ENCODE data around the gene TMEM42. TPM values are rescaled to one million over a fixed set of nuclear protein-coding genes. Genes with fewer than 3 reads are reported as not detected.

Gene TMEM42
- total and polyA plus RNA-seq, 2 of the 8 experiments (the other 6 are each of a cell fraction or from before 2014, with no cell fraction given): 11.2 to 41.4 TPM

DNA sequence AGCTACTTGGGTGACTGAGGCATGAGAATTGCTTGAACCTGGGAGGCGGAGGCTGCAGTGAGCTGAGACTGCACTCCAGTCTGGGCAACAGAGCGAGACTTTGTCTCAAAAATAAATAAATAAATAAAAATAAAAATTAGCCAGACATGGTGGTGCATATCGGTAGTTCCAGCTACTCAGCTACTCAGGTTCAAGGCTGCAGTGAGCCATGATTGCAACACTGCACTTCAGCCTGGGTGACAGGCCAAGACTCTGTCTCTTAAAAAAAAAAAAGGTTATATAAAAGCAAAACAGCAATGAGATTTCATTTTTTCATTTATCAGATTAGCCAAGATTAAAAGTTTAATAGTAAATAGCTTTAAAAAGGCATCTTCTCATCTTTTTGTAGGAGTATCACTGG lies 15.6 kb downstream of the TMEM42 start:
- Histone ChIP-seq H3K36me3 (ENCODE audit: control insufficient read depth in 2 of 4, insufficient read depth in 4 of 4, low read length in 3 of 4) (no peaks in the 10 kb centered on the region), H3K4me3 (ENCODE audit: extremely low read depth in 1 of 4, insufficient read depth in 2 of 4, low read depth in 3 of 4, low read length in 4 of 4) (no peak overlapping the region), H3K18ac (ENCODE audit: extremely low read depth, low read length) (no peak overlapping the region), H3K23ac (ENCODE audit: insufficient read length) (no peak overlapping the region), H3K56ac (replicated peaks; ENCODE audit: insufficient read length, low read depth, low read length) (no peak overlapping the region), H4K91ac (replicated peaks; ENCODE audit: insufficient read length, low read length) (no peak overlapping the region), H3K4me1 (replicated peaks in 1 of 4; ENCODE audit: control insufficient read depth in 3 of 4, insufficient read depth in 4 of 4, low read length in 3 of 4) (no peaks in the 10 kb centered on the region), H3K23me2 (ENCODE audit: low read depth, low read length) (no peaks in the 10 kb centered on the region), H3K9me3 (ENCODE audit: insufficient read depth in 2 of 2, low read depth in 1 of 2, low read length in 1 of 2) (no peaks in the 10 kb centered on the region), H2AK5ac (ENCODE audit: low read depth, low read length) (no peak overlapping the region), H3K27me3 (replicated peaks in 1 of 4; ENCODE audit: control insufficient read depth in 3 of 4, extremely low read depth in 1 of 4, insufficient read depth in 3 of 4, low read length in 3 of 4) (no peaks in the 10 kb centered on the region), H3K79me1 (ENCODE audit: low read depth, low read length) (no peaks in the 10 kb centered on the region), H2BK120ac (replicated peaks; ENCODE audit: low read depth, low read length) (no peak overlapping the region), H3K4me2 (ENCODE audit: insufficient read depth in 1 of 2, low read depth in 2 of 2, low read length in 2 of 2) (no peak overlapping the region), H2BK5ac (ENCODE audit: low read depth, low read length) (no peak overlapping the region), H2BK15ac (ENCODE audit: low read length) (no peak overlapping the region), H3K9ac (replicated peaks in 1 of 4; ENCODE audit: extremely low read depth in 1 of 4, low read depth in 3 of 4, low read length in 3 of 4) (no peak overlapping the region), H4K8ac (ENCODE audit: extremely low read depth, insufficient read depth, low read length) (no peak overlapping the region), H2BK20ac (ENCODE audit: low read length) (no peak overlapping the region), H2BK12ac (ENCODE audit: low read depth, low read length) (no peak overlapping the region), H3K4ac (replicated peaks; ENCODE audit: insufficient read length, low read depth, low read length) (no peak overlapping the region), H3K79me2 (ENCODE audit: control insufficient read depth in 1 of 2, insufficient read depth in 2 of 2, low read length in 2 of 2) (no peaks in the 10 kb centered on the region), H4K5ac (ENCODE audit: insufficient read length, low read depth, low read length) (no peak overlapping the region), H2AFZ (ENCODE audit: low read length) (no peak overlapping the region), H4K20me1 (replicated peaks in 1 of 2; ENCODE audit: control insufficient read depth in 1 of 2, insufficient read depth in 2 of 2, low read length in 2 of 2) (no peaks in the 10 kb centered on the region), H3K14ac (ENCODE audit: insufficient read length) (no peak overlapping the region), H3K27ac (ENCODE audit: low read depth, low read length) (no peak overlapping the region)
- ChIA-PET CTCF (ENCODE audit: partially characterized antibody) (interaction anchor here (0.6 to 1.4 kb wide), 6 partner anchors 11 to 277 kb away, joined by 3 to 7 read pairs (median 4); no protein-coding TSS in a partner anchor), POLR2A (ENCODE audit: partially characterized antibody) (no interaction called here)
- FAIRE-seq (no peak), DNase-seq (ENCODE audit: low read depth in 1 of 2, low spot score in 2 of 2) (no peak)
- 85% methylated on average over 3 of the region's 3 CpGs; no CpG with 5 or more reads in 1 of the 2 experiments for WGBS, 2 experiments (ENCODE audit: extremely low coverage in 1 of 2, insufficient coverage in 1 of 2, insufficient read length in 1 of 2, insufficient replicate concordance in 2 of 2, low coverage in 1 of 2, low lambda C conversion rate in 2 of 2, missing lambda C conversion rate in 1 of 2)
- TF ChIP-seq GABPA (IDR thresholded peaks at IDR 0.05; ENCODE audit: borderline replicate concordance, insufficient read depth, low read length) (no peak), CHD1 (IDR thresholded peaks at IDR 0.05; ENCODE audit: low read depth, low read length) (no peak), SIN3A (conservative IDR thresholded peaks at IDR 0.05 in 1 of 2, IDR thresholded peaks at IDR 0.05 in 1 of 2; ENCODE audit: low read depth in 1 of 2, low read length in 2 of 2) (no peak), CTBP2 (IDR thresholded peaks at IDR 0.05; ENCODE audit: borderline replicate concordance, insufficient read depth, insufficient read length, low read length) (no peak), EGR1 (IDR thresholded peaks at IDR 0.05; ENCODE audit: borderline replicate concordance, low read depth, low read length) (no peak), POLR2A (IDR thresholded peaks at IDR 0.05; ENCODE audit: control extremely low read depth in 1 of 2, low read depth in 2 of 2, low read length in 2 of 2) (no peak), FOSL1 (IDR thresholded peaks at IDR 0.05; ENCODE audit: insufficient read depth, low read depth, low read length) (no peak), ATF3 (IDR thresholded peaks at IDR 0.05; ENCODE audit: insufficient read depth, low read depth, low read length) (no peak), CHD2 (IDR thresholded peaks at IDR 0.05; ENCODE audit: low read length) (no peak), SIRT6 (IDR thresholded peaks at IDR 0.05; ENCODE audit: low read length) (no peak), TCF12 (IDR thresholded peaks at IDR 0.05; ENCODE audit: low read depth, low read length) (no peak), KDM4A (IDR thresholded peaks at IDR 0.05; ENCODE audit: low read depth, low read length, severe bottlenecking) (no peak), SP2 (IDR thresholded peaks at IDR 0.05; ENCODE audit: low read length) (no peak), CREB1 (IDR thresholded peaks at IDR 0.05) (no peak), EP300 (IDR thresholded peaks at IDR 0.05; ENCODE audit: borderline replicate concordance in 1 of 2, low read depth in 2 of 2, low read length in 2 of 2) (no peak)

All from H1 (cell line).